Kidney (tissue), 14 donors: ENCODE data around the gene CAD. TPM values are rescaled to one million over a fixed set of nuclear protein-coding genes. Genes with fewer than 3 reads are reported as not detected.

Experiments
- DNase-seq, 5 donors: peaks; one replicate each; pipeline ENCODE4 v3.0.0-alpha.2; 2013 to 2020
- FAIRE-seq: peaks from 2 replicates; lab custom pipeline; 2012; peaks lifted over from hg19 to GRCh38; lab: Jason Lieb, UNC
- H3K27ac ChIP-seq, 2 donors: one replicate each; pipeline ENCODE4 v1.7.0; 2013; ENCODE audit warnings: low read depth in 2 of 2, low read length in 2 of 2, inconsistent platforms in 1 of 2
- H3K27me3 ChIP-seq: one replicate; pipeline ENCODE4 v1.7.1; 2013; ENCODE audit warnings: low read length, inconsistent platforms; ENCODE audit not compliant: control insufficient read depth, insufficient read depth
- H3K36me3 ChIP-seq, 3 donors: one replicate each; pipeline versions ENCODE4 v1.7.0 to v1.7.1; 2013; ENCODE audit warnings: low read length in 3 of 3, control low read depth in 1 of 3, inconsistent platforms in 1 of 3; ENCODE audit not compliant: insufficient read depth in 3 of 3, control insufficient read depth in 2 of 3
- H3K4me1 ChIP-seq, 3 donors: one replicate each; pipeline versions ENCODE4 v1.7.0 to v1.7.1; 2013; ENCODE audit warnings: low read length in 3 of 3, inconsistent platforms in 1 of 3, low read depth in 1 of 3; ENCODE audit not compliant: control insufficient read depth in 2 of 3, insufficient read depth in 2 of 3
- H3K4me3 ChIP-seq, 3 donors: one replicate each; pipeline versions ENCODE4 v1.7.0 to v1.8.1; 2013; ENCODE audit warnings: low read length in 3 of 3, control low read depth in 1 of 3, inconsistent platforms in 1 of 3
- H3K9ac ChIP-seq, 3 donors: one replicate each; pipeline versions ENCODE4 v1.7.0 to v1.7.1; 2013; ENCODE audit warnings: low read length in 3 of 3, control low read depth in 1 of 3, inconsistent platforms in 1 of 3
- H3K9me3 ChIP-seq, 3 donors: one replicate each; pipeline versions ENCODE4 v1.7.0 to v1.7.1; 2013; ENCODE audit warnings: low read length in 3 of 3, control low read depth in 1 of 3, inconsistent platforms in 1 of 3; ENCODE audit not compliant: control insufficient read depth in 2 of 3, insufficient read depth in 1 of 3
- intact Hi-C: fragments of 100-400 bp; cut with DNase I; formaldehyde crosslinking; loops from one replicate; pipeline ENCODE4 v1.11.1; 2022
- polyA plus RNA-seq: library from polyadenylated mRNA; stranded (reverse); fragments of 350-450 nt; fragmentation: Illumina TruSeq; extraction: RNeasy Lipid Tissue Mini Kit (QIAGEN cat#74804); gene quantifications from one replicate; pipeline ENCODE4 v1.2.3, GENCODE V29; 2014; ENCODE audit warnings: low read depth, low replicate concordance; ENCODE audit not compliant: insufficient read depth
- total RNA-seq: library from RNA; stranded (reverse); fragmentation: NEBNext Ultra II Directional; extraction: Animal tissue kit (Norgen Biotek cat#: 25700); gene quantifications from one replicate; pipeline ENCODE4 v1.2.1, GENCODE V29; 2021
- TF ChIP-seq, protein P1 (sequence below): IDR thresholded peaks from 3 replicates; pipeline ENCODE4 v1.5.1; 2012; ENCODE audit warnings: mild to moderate bottlenecking, moderate library complexity, borderline replicate concordance; ENCODE audit not compliant: insufficient read depth; ENCODE audit errors: extremely low read depth
- donor health status: control.
- donor health status: control.
- donor health status: control.
- donor health status: control.
- donor health status: control.
- donor health status: DM: yes; HTN: yes; CAD: no.
- donor health status: Normal renal cell carcinoma (clear cell type).

The CAD gene
- total and polyA plus RNA-seq, 2 donors from 2014 or later = 8.8 to 43.4 TPM

DNA sequence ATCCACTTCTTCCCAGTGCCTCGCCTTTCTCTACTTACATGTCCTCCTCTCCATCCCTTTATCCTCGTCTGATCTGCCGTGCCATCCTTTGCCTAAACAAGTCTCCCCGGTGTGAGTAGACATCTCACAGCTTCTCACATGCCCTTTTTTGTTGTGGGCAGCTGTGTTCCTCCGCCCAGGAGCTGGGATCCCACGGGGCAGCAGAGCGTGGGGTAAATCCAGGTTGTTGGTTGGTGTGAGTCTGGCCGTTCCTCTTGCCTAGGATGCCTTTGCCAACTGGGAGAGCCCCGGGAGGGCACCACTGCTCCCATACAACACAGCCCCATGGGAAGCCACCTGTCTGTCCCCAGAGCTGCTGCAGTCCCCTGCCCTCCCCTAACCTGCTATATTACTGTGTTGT is 23.2 kb downstream of the CAD start:
- Histone ChIP-seq H3K27ac (no peak overlapping the region), H3K4me1 (no peaks in the 10 kb centered on the region), H3K4me3 (no peak overlapping the region), H3K9ac (no peak overlapping the region), H3K36me3 (peaks cover 0 to 52% (median 34%) of the 10 kb centered on the region in 3 donors), H3K27me3 (no peaks in the 10 kb centered on the region), H3K9me3 (no peaks in the 10 kb centered on the region)
- no peak for FAIRE-seq
- intact Hi-C loops = no loop called here
- TF ChIP-seq, protein P1, sequence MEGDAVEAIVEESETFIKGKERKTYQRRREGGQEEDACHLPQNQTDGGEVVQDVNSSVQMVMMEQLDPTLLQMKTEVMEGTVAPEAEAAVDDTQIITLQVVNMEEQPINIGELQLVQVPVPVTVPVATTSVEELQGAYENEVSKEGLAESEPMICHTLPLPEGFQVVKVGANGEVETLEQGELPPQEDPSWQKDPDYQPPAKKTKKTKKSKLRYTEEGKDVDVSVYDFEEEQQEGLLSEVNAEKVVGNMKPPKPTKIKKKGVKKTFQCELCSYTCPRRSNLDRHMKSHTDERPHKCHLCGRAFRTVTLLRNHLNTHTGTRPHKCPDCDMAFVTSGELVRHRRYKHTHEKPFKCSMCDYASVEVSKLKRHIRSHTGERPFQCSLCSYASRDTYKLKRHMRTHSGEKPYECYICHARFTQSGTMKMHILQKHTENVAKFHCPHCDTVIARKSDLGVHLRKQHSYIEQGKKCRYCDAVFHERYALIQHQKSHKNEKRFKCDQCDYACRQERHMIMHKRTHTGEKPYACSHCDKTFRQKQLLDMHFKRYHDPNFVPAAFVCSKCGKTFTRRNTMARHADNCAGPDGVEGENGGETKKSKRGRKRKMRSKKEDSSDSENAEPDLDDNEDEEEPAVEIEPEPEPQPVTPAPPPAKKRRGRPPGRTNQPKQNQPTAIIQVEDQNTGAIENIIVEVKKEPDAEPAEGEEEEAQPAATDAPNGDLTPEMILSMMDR = no peak
- no peak for DNase-seq

DNA sequence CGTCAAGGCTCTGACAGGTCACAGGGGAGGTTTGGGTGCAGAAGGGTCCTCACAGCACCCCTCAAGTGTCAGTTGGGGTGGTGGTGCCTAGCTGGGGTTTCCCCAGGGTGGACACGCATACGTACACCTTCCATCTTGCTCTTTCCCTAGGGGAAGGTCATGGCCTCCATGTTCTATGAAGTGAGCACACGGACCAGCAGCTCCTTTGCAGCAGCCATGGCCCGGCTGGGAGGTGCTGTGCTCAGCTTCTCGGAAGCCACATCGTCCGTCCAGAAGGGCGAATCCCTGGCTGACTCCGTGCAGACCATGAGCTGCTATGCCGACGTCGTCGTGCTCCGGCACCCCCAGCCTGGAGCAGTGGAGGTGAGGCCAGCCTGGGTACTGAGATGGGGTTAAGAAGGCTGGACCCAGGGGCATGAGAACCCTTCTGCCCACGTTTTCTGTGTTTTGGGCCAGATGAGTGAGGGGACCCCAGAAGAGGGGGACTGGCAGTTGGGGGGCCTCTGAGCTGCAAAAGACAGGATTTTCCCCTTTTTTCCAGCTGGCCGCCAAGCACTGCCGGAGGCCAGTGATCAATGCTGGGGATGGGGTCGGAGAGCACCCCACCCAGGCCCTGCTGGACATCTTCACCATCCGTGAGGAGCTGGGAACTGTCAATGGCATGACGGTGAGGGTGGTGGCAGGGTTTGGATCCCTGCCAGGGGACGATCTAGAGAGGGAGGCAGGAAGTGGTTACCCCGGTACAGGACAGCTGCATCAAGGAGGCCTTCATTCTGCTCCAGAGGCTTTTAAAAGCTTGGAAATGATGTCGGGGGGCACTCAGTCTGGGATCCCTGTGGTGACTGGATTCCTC is 24.8 kb downstream of the CAD start:
- no peak overlapping the region for H3K9ac ChIP-seq
- DNase-seq (no peak), FAIRE-seq (no peak)
- H3K4me3 ChIP-seq = no peak overlapping the region
- intact Hi-C loops = no loop called here
- H3K36me3 ChIP-seq = peaks cover 0 to 40% (median 28%) of the 10 kb centered on the region in 3 donors
- no peak overlapping the region for H3K27ac ChIP-seq
- H3K9me3 ChIP-seq = no peaks in the 10 kb centered on the region
- H3K27me3 ChIP-seq = no peaks in the 10 kb centered on the region
- no peaks in the 10 kb centered on the region for H3K4me1 ChIP-seq
- TF ChIP-seq, protein P1 = no peak

- TF ChIP-seq, protein P1 = no peak
- Histone ChIP-seq H3K4me3 (no peak overlapping the region), H3K27me3 (no peaks in the 10 kb centered on the region), H3K4me1 (no peaks in the 10 kb centered on the region), H3K9me3 (no peaks in the 10 kb centered on the region), H3K9ac (no peak overlapping the region), H3K27ac (no peak overlapping the region), H3K36me3 (peaks cover 0 to 35% (median 26%) of the 10 kb centered on the region in 3 donors)
- intact Hi-C loops = no loop called here
- DNase-seq (no peak), FAIRE-seq (no peak)
These were observed 25.4 kb downstream of the CAD start for GRCh38 chr2:27242614-27242951.
